GM23248 (cell line): Measurements from ENCODE around the gene DET1. TPM values are rescaled to one million over a fixed set of nuclear protein-coding genes. Genes with fewer than 3 reads are reported as not detected.
"Not testable (repeated sequence)": the region's sequence is repeated elsewhere in the genome, so short reads cannot be mapped to it uniquely, and the experiment has no call there.

Experiments used
- DNase-seq: peaks from one replicate; pipeline ENCODE4 v3.0.0-alpha.2; 2015
- H2AFZ ChIP-seq: fragments of 200-600 bp; sonication (generic); 2 replicates; pipeline ENCODE4 v1.6.1; 2016; ENCODE audit warnings: antibody characterized with exemption
- H3F3A ChIP-seq: fragments of 200-600 bp; sonication (generic); 2 replicates; pipeline ENCODE4 v1.6.1; 2016; ENCODE audit warnings: mild to moderate bottlenecking, antibody characterized with exemption, mixed run types; ENCODE audit not compliant: insufficient read depth
- H3K27ac ChIP-seq: fragments of 200-600 bp; sonication (generic); 2 replicates; pipeline ENCODE4 v1.5.1; 2016; ENCODE audit warnings: mild to moderate bottlenecking
- H3K27me3 ChIP-seq: fragments of 200-600 bp; sonication (generic); replicated peaks from 2 replicates; pipeline ENCODE4 v1.6.1; 2016; ENCODE audit warnings: mild to moderate bottlenecking; ENCODE audit not compliant: insufficient read depth
- H3K36me3 ChIP-seq: fragments of 200-600 bp; sonication (generic); 2 replicates; pipeline ENCODE4 v1.6.1; 2016; ENCODE audit warnings: low read depth, mild to moderate bottlenecking
- H3K4me1 ChIP-seq: fragments of 200-600 bp; sonication (generic); 2 replicates; pipeline ENCODE4 v1.6.1; 2016; ENCODE audit warnings: mild to moderate bottlenecking; ENCODE audit not compliant: insufficient read depth
- H3K4me2 ChIP-seq: fragments of 200-600 bp; sonication (generic); one replicate; pipeline ENCODE4 v1.6.1; 2016; ENCODE audit warnings: mild to moderate bottlenecking; ENCODE audit not compliant: unreplicated experiment
- H3K4me3 ChIP-seq: fragments of 200-600 bp; sonication (generic); 2 replicates; pipeline ENCODE4 v1.5.1; 2016; ENCODE audit warnings: mild to moderate bottlenecking
- H3K79me2 ChIP-seq: fragments of 200-600 bp; sonication (generic); 2 replicates; pipeline ENCODE4 v1.6.1; 2016; ENCODE audit warnings: mild to moderate bottlenecking; ENCODE audit not compliant: insufficient read depth
- H3K9ac ChIP-seq: fragments of 200-600 bp; sonication (generic); 2 replicates; pipeline ENCODE4 v1.6.1; 2016; ENCODE audit warnings: mild to moderate bottlenecking
- H3K9me2 ChIP-seq: fragments of 200-600 bp; sonication (generic); 2 replicates; pipeline ENCODE4 v1.6.1; 2016; ENCODE audit warnings: mixed run types, mild to moderate bottlenecking, moderate library complexity; ENCODE audit not compliant: insufficient read depth
- H3K9me3 ChIP-seq: fragments of 200-600 bp; sonication (generic); one replicate; pipeline ENCODE4 v1.6.1; 2017; ENCODE audit warnings: low read depth
- H4K20me1 ChIP-seq: fragments of 200-600 bp; sonication (generic); 2 replicates; pipeline ENCODE4 v1.6.0; 2016; ENCODE audit not compliant: insufficient read depth
- EZH2 ChIP-seq: fragments of 200-600 bp; sonication (generic); IDR thresholded peaks from 2 replicates; pipeline ENCODE4 v1.6.1; 2018; ENCODE audit warnings: antibody characterized with exemption, mild to moderate bottlenecking; ENCODE audit not compliant: insufficient read depth, poor library complexity, severe bottlenecking
- EZH2phosphoT487 ChIP-seq: fragments of 200-600 bp; sonication (generic); IDR thresholded peaks from 2 replicates; pipeline ENCODE4 v1.6.1; 2018; ENCODE audit warnings: antibody characterized with exemption, moderate library complexity, mild to moderate bottlenecking, low read depth; ENCODE audit not compliant: insufficient read depth
- WGBS, 2 experiments: methylation state at CpG; one replicate each; pipeline ENCODE4 v1.1.6; 2015 to 2017; ENCODE audit warnings: low lambda C conversion rate in 2 of 2, low coverage in 1 of 2; ENCODE audit errors: missing lambda C conversion rate in 2 of 2; 5-methylcytosine and 5-hydroxymethylcytosine counted together
- in situ Hi-C: fragments of 300-500 bp; cut with MboI; formaldehyde crosslinking; loops from 2 replicates; pipeline ENCODE4 v1.15.0; 2020
- polyA plus RNA-seq: library from polyadenylated mRNA; unstranded; fragments of >200 nt; fragmentation: Nextera tagmentation; extraction: Ambion mirVana; gene quantifications from 2 replicates; pipeline ENCODE4 v1.2.1, GENCODE V29; 2016
- total RNA-seq: library from RNA; depleted of rRNA; stranded (reverse); fragments of >200 nt; shearing (Covaris generic); gene quantifications from 2 replicates; pipeline ENCODE4 v1.2.3, GENCODE V29; 2014

Gene DET1
- total and polyA plus RNA-seq, 2 experiments from 2014 or later: 5.5 to 10.2 TPM

- Histone ChIP-seq H2AFZ (no peak overlapping the region), H3K27me3 (no peaks in the 10 kb centered on the region), H3K36me3 (no peaks in the 10 kb centered on the region; the same call in 1 of the 2 replicates), H3K9me2 (no peaks in the 10 kb centered on the region), H3F3A (0 out of 2 replicates have a peak, but pooled peaks cover 4% of the 10 kb centered on the region), H3K4me2 (no peak overlapping the region), H4K20me1 (no peaks in the 10 kb centered on the region), H3K4me3 (no peak overlapping the region), H3K9ac (no peak overlapping the region), H3K4me1 (no peaks in the 10 kb centered on the region), H3K27ac (no peak overlapping the region), H3K79me2 (no peaks in the 10 kb centered on the region), H3K9me3 (no peaks in the 10 kb centered on the region)
- in situ Hi-C loops: loop anchor here (10.0 kb wide), 1 partner anchor 136 kb away; no protein-coding TSS in a partner anchor
- TF ChIP-seq EZH2: no peak
- no peak for TF ChIP-seq EZH2phosphoT487
- DNase-seq: no peak
- 62 to 69% methylated on average over 3 of the region's 3 CpGs for WGBS, 2 experiments
Measured at GRCh38 chr15:88479169-88479568, 67.3 kb downstream of the DET1 start.

GRCh38 chr15:88477904-88478303 lies 68.6 kb downstream of the DET1 start:
- Histone ChIP-seq H3K79me2 (no peaks in the 10 kb centered on the region), H3K4me3 (no peak overlapping the region), H3K4me2 (no peak overlapping the region), H3K9me2 (no peaks in the 10 kb centered on the region), H3K9me3 (no peaks in the 10 kb centered on the region), H3K4me1 (no peaks in the 10 kb centered on the region), H3K27ac (no peak overlapping the region), H3K27me3 (no peaks in the 10 kb centered on the region), H3K9ac (no peak overlapping the region), H4K20me1 (no peaks in the 10 kb centered on the region), H3K36me3 (no peaks in the 10 kb centered on the region; the same call in 1 of the 2 replicates), H2AFZ (no peak overlapping the region), H3F3A (0 out of 2 replicates have a peak, but pooled peaks cover 4% of the 10 kb centered on the region)
- in situ Hi-C loops: loop anchor here (10.0 kb wide), 1 partner anchor 137 kb away; no protein-coding TSS in a partner anchor
- DNase-seq: no peak
- whole genome bisulfite sequencing, 2 experiments: 88 to 89% methylated on average over 5 of the region's 5 CpGs
- TF ChIP-seq EZH2phosphoT487 (no peak), EZH2 (no peak)

GRCh38 chr15:88477126-88477525 lies 69.4 kb downstream of the DET1 start:
- Histone ChIP-seq H3K36me3 (no peaks in the 10 kb centered on the region; the same call in 1 of the 2 replicates), H3K4me3 (no peak overlapping the region)
- in situ Hi-C loops: loop anchor here (10.0 kb wide), 1 partner anchor 138 kb away; no protein-coding TSS in a partner anchor

GRCh38 chr15:88476635-88477060 lies 69.8 kb downstream of the DET1 start:
- TF ChIP-seq EZH2 (no peak), EZH2phosphoT487 (no peak)
- H4K20me1 ChIP-seq: no peaks in the 10 kb centered on the region
- 0 out of 2 replicates have a peak, but pooled peaks cover 4% of the 10 kb centered on the region for H3F3A ChIP-seq
- H3K4me3 ChIP-seq: no peak overlapping the region
- H3K36me3 ChIP-seq: no peaks in the 10 kb centered on the region; the same call in 1 of the 2 replicates
- no peak overlapping the region for H3K9ac ChIP-seq
- H3K27me3 ChIP-seq: no peaks in the 10 kb centered on the region
- WGBS, 2 experiments: 78% methylated on average over 8 of the region's 8 CpGs
- no peaks in the 10 kb centered on the region for H3K9me3 ChIP-seq
- no peak overlapping the region for H3K27ac ChIP-seq
- no peaks in the 10 kb centered on the region for H3K4me1 ChIP-seq
- 0 out of 2 replicates have a peak, but pooled peaks cover 3% of the 10 kb centered on the region for H3K79me2 ChIP-seq
- in situ Hi-C loops: loop anchor here (10.0 kb wide), 1 partner anchor 138 kb away; no protein-coding TSS in a partner anchor
- H3K4me2 ChIP-seq: no peak overlapping the region
- no peak overlapping the region for H2AFZ ChIP-seq
- DNase-seq: peak; percentile 65
- no peaks in the 10 kb centered on the region for H3K9me2 ChIP-seq

More at GRCh38 chr15:88477126-88477525, 69.4 kb downstream of the DET1 start:
- no peaks in the 10 kb centered on the region for H4K20me1 ChIP-seq
- WGBS, 2 experiments: 92 to 98% methylated on average over 7 of the region's 7 CpGs
- no peaks in the 10 kb centered on the region for H3K9me2 ChIP-seq
- H3F3A ChIP-seq: 0 out of 2 replicates have a peak, but pooled peaks cover 4% of the 10 kb centered on the region
- no peaks in the 10 kb centered on the region for H3K9me3 ChIP-seq
- H3K4me2 ChIP-seq: no peak overlapping the region
- no peaks in the 10 kb centered on the region for H3K79me2 ChIP-seq
- no peak for DNase-seq
- H3K4me1 ChIP-seq: no peaks in the 10 kb centered on the region
- no peak overlapping the region for H3K9ac ChIP-seq
- no peaks in the 10 kb centered on the region for H3K27me3 ChIP-seq
- no peak overlapping the region for H2AFZ ChIP-seq
- TF ChIP-seq EZH2phosphoT487 (no peak), EZH2 (no peak)
- no peak overlapping the region for H3K27ac ChIP-seq

- not testable (repeated sequence) for H3K9me2 ChIP-seq, H3K9ac ChIP-seq, H3F3A ChIP-seq, H3K4me3 ChIP-seq, H3K9me3 ChIP-seq, H3K27me3 ChIP-seq, H3K4me1 ChIP-seq, H3K36me3 ChIP-seq, DNase-seq, H2AFZ ChIP-seq, H3K4me2 ChIP-seq, H3K27ac ChIP-seq, H4K20me1 ChIP-seq
- H3K79me2 ChIP-seq: peaks cover 32% of the 10 kb centered on the region
- in situ Hi-C loops: loop anchor here (10.0 kb wide), 1 partner anchor 141 kb away; no protein-coding TSS in a partner anchor
- WGBS, 2 experiments: 93 to 95% methylated on average over 4 of the region's 4 CpGs
Measured at GRCh38 chr15:88473661-88474293, 72.7 kb downstream of the DET1 start.
